Measurements from ENCODE around the gene KIF21B. TPM values are rescaled to one million over a fixed set of nuclear protein-coding genes. Genes with fewer than 3 reads are reported as not detected.

Gene KIF21B
- total RNA-seq, 1 experiment from 2014 or later, result 2.6 TPM

GRCh38 chr1:201062511-201063091 lies 39.1 kb upstream of the KIF21B start:
- H3K9me3 Mint-ChIP-seq (ENCODE audit: unreplicated experiment), result no peaks in the 10 kb centered on the region
- ChIA-PET POLR2A (no interaction called here), CTCF (interaction anchor here (0.5 kb wide), 1 partner anchor 205 kb away, joined by 3 read pairs; no protein-coding TSS in a partner anchor)
- BruUV-seq (replicated peaks), result no TSS peak
- intact Hi-C loops (cut with micrococcal nuclease; ENCODE audit: unreplicated experiment), result no loop called here
- Histone ChIP-seq H3K4me3 (ENCODE audit: low read depth, low read length) (no peak overlapping the region), H3K27me3 (replicated peaks; ENCODE audit: control insufficient read depth, insufficient read depth, low read length) (no peaks in the 10 kb centered on the region), H3K4me1 (0 out of 2 replicates have a peak, but pooled peaks cover 11% of the 10 kb centered on the region), H3K36me3 (ENCODE audit: control insufficient read depth, insufficient read depth, low read length) (no peaks in the 10 kb centered on the region), H3K9me3 (no peaks in the 10 kb centered on the region)
- H3K27ac Mint-ChIP-seq (ENCODE audit: unreplicated experiment), result no peak overlapping the region
- H3K27me3 Mint-ChIP-seq (ENCODE audit: insufficient read depth, unreplicated experiment), result no peaks in the 10 kb centered on the region
- no peak for TF ChIP-seq CTCF (IDR thresholded peaks at IDR 0.05; ENCODE audit: insufficient read depth in 1 of 2, low read depth in 1 of 2, low read length in 1 of 2, severe bottlenecking in 1 of 2, unreplicated experiment in 1 of 2)
- DNase-seq, result no peak
- no peaks in the 10 kb centered on the region for H3K4me1 Mint-ChIP-seq (ENCODE audit: low read depth, unreplicated experiment)
- H3K36me3 Mint-ChIP-seq (ENCODE audit: insufficient read depth, unreplicated experiment), result no peaks in the 10 kb centered on the region
- no peak overlapping the region for H3K4me3 Mint-ChIP-seq (ENCODE audit: unreplicated experiment)

- H3K9me3 ChIP-seq, result no peaks in the 10 kb centered on the region
- CTCF ChIA-PET, result interaction anchor here (0.5 kb wide), 1 partner anchor 205 kb away, joined by 3 read pairs; no protein-coding TSS in a partner anchor
- POLR2A ChIA-PET, result no interaction called here
- Mint-ChIP-seq H3K27me3 (ENCODE audit: insufficient read depth, unreplicated experiment) (no peaks in the 10 kb centered on the region), H3K4me3 (ENCODE audit: unreplicated experiment) (no peak overlapping the region), H3K27ac (ENCODE audit: unreplicated experiment) (no peak overlapping the region), H3K4me1 (ENCODE audit: low read depth, unreplicated experiment) (no peaks in the 10 kb centered on the region), H3K9me3 (ENCODE audit: unreplicated experiment) (no peaks in the 10 kb centered on the region), H3K36me3 (ENCODE audit: insufficient read depth, unreplicated experiment) (no peaks in the 10 kb centered on the region)
- no peak for DNase-seq
- no peak for TF ChIP-seq CTCF (IDR thresholded peaks at IDR 0.05; ENCODE audit: insufficient read depth in 1 of 2, low read depth in 1 of 2, low read length in 1 of 2, severe bottlenecking in 1 of 2, unreplicated experiment in 1 of 2)
- intact Hi-C loops (cut with micrococcal nuclease; ENCODE audit: unreplicated experiment), result no loop called here
- no peaks in the 10 kb centered on the region for H3K27me3 ChIP-seq (replicated peaks; ENCODE audit: control insufficient read depth, insufficient read depth, low read length)
- 0 out of 2 replicates have a peak, but pooled peaks cover 11% of the 10 kb centered on the region for H3K4me1 ChIP-seq
- H3K4me3 ChIP-seq (ENCODE audit: low read depth, low read length), result no peak overlapping the region
- BruUV-seq (replicated peaks), result no TSS peak
- H3K36me3 ChIP-seq (ENCODE audit: control insufficient read depth, insufficient read depth, low read length), result no peaks in the 10 kb centered on the region
These were observed 38.4 kb upstream of the KIF21B start for GRCh38 chr1:201061886-201062285.

- Histone ChIP-seq H3K36me3 (ENCODE audit: control insufficient read depth, insufficient read depth, low read length) (no peaks in the 10 kb centered on the region), H3K27me3 (replicated peaks; ENCODE audit: control insufficient read depth, insufficient read depth, low read length) (no peaks in the 10 kb centered on the region), H3K4me3 (ENCODE audit: low read depth, low read length) (no peak overlapping the region), H3K9me3 (no peaks in the 10 kb centered on the region), H3K4me1 (0 out of 2 replicates have a peak, but pooled peaks cover 11% of the 10 kb centered on the region)
- Mint-ChIP-seq H3K36me3 (ENCODE audit: insufficient read depth, unreplicated experiment) (no peaks in the 10 kb centered on the region), H3K27me3 (ENCODE audit: insufficient read depth, unreplicated experiment) (no peaks in the 10 kb centered on the region), H3K9me3 (ENCODE audit: unreplicated experiment) (no peaks in the 10 kb centered on the region), H3K4me1 (ENCODE audit: low read depth, unreplicated experiment) (no peaks in the 10 kb centered on the region), H3K4me3 (ENCODE audit: unreplicated experiment) (no peak overlapping the region), H3K27ac (ENCODE audit: unreplicated experiment) (no peak overlapping the region)
- no TSS peak for BruUV-seq (replicated peaks)
- CTCF ChIA-PET, result no interaction called here
- TF ChIP-seq CTCF (IDR thresholded peaks at IDR 0.05; ENCODE audit: insufficient read depth in 1 of 2, low read depth in 1 of 2, low read length in 1 of 2, severe bottlenecking in 1 of 2, unreplicated experiment in 1 of 2), result no peak
- intact Hi-C loops (cut with micrococcal nuclease; ENCODE audit: unreplicated experiment), result no loop called here
- POLR2A ChIA-PET, result no interaction called here
- no peak for DNase-seq
These were observed 37.5 kb upstream of the KIF21B start for GRCh38 chr1:201061049-201061448.
